NCI-H526 (cell line): ENCODE results near the gene IL23R.
"Not testable (repeated sequence)": the region's sequence is repeated elsewhere in the genome, so short reads cannot be mapped to it uniquely, and the experiment has no call there.

ENCODE experiments used
- DNase-seq, 2 experiments: peaks; one replicate each; lab custom pipeline; 2025; lab: John Stamatoyannopoulos, UW

Gene IL23R

DNA sequence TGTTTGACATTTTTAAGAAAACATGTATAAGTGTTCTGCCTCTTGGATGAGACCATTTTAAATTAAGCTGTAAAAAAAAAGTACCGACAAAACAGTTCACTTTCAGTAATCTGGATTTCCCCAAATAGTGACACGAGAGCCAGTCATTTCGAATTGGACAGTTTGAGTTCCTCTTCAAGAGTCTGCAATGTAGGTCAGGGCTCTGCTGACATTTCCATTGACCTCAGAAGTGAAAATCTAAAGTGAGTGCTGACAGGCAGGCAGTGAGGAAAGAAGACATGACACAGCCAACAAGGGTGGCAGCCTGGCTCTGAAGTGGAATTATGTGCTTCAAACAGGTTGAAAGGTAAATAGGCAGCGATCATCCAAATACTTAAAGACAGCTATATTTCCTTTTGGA, at the start of gene IL23R:
IL23R (plus strand) TSS at position 259 of the 400 bp plus-strand sequence. CDS start 1,667 bp downstream, outside the sequence.
- no peak for DNase-seq

DNA sequence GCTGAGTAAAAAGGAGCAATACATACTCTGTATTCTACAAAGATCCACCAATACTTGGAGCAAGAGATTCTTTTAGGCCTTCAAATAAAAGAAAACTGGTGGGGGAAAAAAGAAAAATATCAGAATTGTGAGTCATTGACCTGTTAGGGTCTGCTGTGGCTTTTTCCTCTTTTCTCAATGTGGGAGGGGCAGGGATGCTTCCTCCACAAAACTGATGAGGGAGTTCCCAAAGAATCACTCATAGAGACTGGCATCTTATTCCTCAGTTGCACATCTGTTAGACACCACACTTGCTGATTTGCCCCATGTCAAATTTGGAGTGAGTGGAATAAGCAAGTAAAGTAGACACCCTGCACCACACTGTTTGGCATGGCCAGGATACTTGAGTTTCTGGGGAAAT, 48.1 kb upstream of the IL23R start:
- no peak for DNase-seq

DNA sequence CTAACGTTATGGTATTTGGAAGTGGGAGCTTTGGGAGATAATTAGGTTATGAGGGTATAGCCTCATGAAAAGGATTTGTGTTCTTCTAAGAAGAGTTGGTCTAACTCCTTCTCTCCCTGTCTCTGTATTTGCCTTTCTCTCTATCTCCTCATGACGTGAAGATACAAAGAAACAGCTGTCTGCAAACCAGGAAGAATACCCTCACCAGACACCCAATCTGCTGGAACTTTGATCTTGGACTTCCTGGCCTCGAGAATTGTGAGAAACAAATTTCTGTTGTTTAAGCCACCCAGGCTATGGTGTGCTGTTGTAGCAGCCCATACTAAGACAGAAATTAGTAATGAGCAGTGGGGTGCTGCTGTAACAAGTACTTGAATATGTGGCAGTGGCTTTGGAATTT, 47.6 kb upstream of the IL23R start:
- no peak for DNase-seq

GRCh38 chr1:67120855-67121619, 45.2 kb upstream of the IL23R start:
- DNase-seq: no peak

- DNase-seq: no peak
Measured at GRCh38 chr1:67124455-67124854, 41.8 kb upstream of the IL23R start.

DNA sequence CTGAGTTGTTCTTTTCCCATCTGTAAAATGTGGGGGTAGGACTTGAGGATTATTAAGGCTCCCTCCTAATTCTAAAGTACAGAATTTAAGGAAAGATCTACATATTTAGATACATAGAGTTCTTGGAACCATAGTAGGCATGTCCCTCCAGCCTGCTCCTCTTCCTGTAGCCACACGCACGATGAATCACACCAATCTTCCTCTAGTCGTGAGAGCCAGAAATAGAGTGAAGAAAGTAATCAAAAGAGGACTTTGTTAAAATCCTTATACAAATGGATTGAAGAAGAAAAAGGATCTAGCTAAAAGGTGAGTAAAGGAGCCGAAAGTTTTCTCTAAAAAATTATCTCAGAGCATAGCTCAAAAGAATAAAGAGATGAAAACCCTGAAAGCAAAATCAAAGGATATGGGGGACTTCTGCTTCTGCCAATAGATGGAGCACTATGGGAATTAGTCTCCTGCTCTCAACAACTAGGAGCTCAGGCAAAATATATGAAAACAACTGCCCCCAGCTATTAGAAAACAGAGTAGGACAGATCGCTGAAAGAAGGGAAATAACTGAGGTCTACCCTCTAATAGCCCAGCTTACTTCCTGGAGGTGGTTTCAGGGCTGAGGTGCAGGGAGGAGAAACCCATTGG, 40.0 kb upstream of the IL23R start:
- no peak for DNase-seq

- no peak for DNase-seq
Measured at GRCh38 chr1:67126974-67127373, 39.3 kb upstream of the IL23R start.

DNA sequence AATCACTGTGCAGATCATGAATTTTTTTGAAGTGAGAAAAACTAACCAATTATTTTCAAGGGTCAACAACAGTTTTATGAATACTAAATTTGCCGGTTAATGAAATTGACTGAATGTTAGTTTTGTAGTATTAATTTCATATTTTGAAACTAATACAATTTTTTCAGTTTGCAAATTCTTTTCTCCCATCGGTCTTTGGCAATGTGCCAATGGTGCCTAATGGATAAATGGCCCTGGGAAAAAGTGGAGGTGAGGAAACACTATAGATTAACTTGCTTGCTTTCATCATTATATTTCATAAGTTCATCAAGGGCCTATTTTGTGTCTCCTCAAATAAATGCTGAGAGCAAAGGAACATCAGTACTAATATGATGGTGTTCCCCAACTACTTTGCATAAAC, 35.6 kb upstream of the IL23R start:
- peak; percentile 25 to 50 for DNase-seq

DNA sequence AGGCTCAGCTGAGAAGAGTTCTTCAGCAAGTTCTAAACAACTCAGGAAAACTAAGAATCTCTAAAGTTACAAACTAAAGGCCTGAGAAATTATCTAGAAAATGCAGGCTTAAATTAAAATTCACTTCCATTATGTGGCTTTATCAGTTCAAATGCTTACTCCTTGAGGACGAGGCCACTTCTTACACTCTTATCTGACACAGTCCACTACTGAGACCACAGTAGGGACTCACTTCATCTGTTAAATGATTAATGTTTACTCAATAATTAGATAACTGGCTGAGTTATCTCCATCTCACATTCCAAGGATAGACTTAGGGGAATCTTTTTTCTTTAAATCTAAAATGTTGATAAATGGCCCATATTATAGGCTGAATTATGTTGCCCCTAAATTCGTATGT, 33.1 kb upstream of the IL23R start:
- DNase-seq: no peak

- peak; percentile 97 to 98 for DNase-seq
Measured at GRCh38 chr1:67134695-67135094, 31.6 kb upstream of the IL23R start, which contains the start of gene C1orf141. Gene C1orf141 (minus strand): TSS chr1:67134970. CDS start chr1:67127240, 7,730 bp downstream.

- peak; percentile 92 to 97 for DNase-seq
Measured at GRCh38 chr1:67135354-67135753, 30.9 kb upstream of the IL23R start.

DNA sequence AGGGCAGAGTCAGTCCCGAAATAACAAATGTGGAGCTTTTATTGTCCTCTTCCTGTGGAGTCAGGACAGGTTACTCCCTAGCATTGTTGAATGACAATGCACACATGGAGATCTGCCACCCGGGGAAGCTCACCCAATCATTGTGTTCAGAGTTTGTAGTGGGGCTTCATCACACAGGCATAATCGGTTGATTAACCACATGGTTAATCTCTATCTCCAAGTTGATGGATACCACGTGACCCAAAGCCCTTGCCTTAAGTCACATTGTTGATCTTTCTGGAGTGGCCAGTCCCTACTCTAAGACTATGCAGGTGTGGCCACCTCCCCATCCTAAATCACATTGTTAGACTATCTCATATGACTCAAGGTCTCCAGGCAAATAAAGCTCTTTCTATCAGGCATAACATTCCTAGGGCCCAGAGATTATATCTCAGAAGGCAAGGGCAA, 28.9 kb upstream of the IL23R start:
- DNase-seq: peak in 1 of 2 experiments; percentile 35

GRCh38 chr1:67138813-67139499, 27.3 kb upstream of the IL23R start:
- DNase-seq: peak in 1 of 2 experiments; percentile 51

DNA sequence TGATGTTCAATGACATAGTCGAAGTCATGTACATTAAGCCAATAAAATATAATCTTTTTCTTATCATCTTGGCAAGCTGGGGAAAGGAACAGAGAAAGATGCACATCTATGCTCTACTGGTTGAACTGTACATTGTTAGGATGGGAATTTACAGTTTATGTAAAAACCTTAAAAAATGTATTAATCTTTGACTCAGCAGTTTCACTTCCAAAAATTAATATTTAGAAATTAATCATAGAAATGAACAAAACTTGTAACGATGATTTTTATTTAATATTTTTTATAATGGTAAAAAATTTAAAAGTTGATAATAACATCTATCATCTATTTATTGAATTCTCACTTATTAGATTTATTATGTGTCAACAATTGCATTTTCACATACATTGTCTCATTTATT, 25.8 kb upstream of the IL23R start:
- DNase-seq: no peak

- not testable (repeated sequence) for DNase-seq
Measured at GRCh38 chr1:67141832-67142231, 24.4 kb upstream of the IL23R start.

DNA sequence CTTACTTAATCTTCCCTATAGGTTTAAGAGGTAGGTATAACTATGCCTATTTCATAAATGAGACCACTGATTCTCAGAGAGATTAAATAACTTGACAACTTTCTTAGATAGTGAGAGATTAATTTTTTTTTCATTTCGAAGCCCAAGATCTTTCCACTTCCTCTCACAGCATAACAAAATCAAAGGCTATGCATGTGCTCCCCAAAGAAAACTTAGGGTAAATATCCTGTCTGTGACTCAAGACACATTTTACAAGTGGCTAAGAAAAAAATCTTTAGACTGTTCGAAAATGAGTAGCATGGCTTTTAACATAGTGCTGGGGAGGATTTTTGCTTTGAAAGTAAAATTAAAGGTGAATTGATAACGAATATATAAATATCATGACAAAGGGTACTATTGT, 23.3 kb upstream of the IL23R start:
- DNase-seq: no peak

GRCh38 chr1:67143966-67144365, 22.3 kb upstream of the IL23R start:
- no peak for DNase-seq

DNA sequence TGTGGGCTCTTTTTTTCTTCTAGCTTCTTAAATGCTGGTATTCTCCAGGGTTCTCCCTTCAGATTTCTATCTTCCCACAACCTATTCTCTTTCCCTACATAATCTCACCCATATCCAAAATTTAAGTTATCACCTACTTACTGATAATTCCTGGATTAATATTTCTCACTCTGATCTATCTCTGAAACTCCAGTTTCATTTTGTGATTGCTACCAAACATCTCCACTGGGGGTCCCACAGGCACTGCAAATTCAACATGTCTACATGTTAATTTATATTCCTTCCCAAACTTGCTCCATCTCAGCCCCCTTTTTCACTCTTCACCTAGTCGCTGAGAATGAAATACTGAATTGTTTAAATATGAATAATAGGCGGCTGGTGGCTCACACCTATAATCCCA, 21.6 kb upstream of the IL23R start:
- peak in 1 of 2 experiments; percentile 13 for DNase-seq

- no peak for DNase-seq
Measured at GRCh38 chr1:67146101-67146500, 20.2 kb upstream of the IL23R start.

DNA sequence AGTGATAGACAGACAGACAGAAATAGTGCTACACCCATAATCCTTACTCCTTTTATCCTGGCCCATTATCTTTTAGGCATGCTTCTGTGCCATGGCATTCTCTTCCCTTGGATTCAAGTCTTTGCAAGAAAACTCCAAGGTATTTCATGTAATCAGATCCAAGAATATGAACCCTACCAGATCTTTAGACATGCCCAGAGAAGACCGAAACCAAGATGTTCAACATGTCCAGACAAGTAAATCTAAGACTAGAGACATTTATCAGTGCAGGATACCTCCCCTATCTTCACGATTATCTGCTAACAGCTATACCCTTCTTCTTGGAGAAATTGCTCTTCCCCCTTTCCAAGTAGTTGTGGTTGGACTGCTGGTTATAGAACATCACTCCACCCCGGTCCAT, 19.7 kb upstream of the IL23R start:
- DNase-seq: no peak

DNA sequence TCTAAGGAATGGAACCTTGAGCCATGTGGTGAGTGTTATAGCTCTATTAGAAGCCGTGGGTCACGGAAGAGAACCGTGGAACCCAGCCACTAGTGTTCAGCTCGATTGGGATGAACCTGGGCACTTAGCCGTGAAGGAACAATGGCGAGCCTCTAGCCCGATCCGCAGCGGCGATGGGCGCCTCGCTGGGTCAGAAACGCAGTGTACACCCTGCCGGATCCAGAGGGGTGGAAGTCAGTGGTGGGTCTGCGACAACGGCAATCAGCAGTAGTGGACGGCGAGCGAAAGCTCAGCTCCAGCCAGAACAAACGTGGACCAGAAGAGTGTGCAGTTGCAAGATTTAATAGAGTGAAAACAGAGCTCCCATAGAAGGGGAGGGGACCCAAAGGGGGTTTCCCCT, 18.3 kb upstream of the IL23R start:
- DNase-seq: not testable (repeated sequence)

- DNase-seq: peak in 1 of 2 experiments; percentile 43
Measured at GRCh38 chr1:67148516-67149178, 17.6 kb upstream of the IL23R start.
